Measurements from ENCODE around the gene TTC7B.

The TTC7B gene

GRCh38 chr14:90587252-90587910 is 228.8 kb downstream of the TTC7B start:
- H3K4me3 ChIP-seq (ENCODE audit: low read length), result no peak overlapping the region
- no peak for TF ChIP-seq ZNF274 (IDR thresholded peaks at IDR 0.05; ENCODE audit: low read depth, low read length)

GRCh38 chr14:90585106-90585505 is 231.1 kb downstream of the TTC7B start:
- H3K4me3 ChIP-seq (ENCODE audit: low read length), result no peak overlapping the region
- TF ChIP-seq ZNF274 (IDR thresholded peaks at IDR 0.05; ENCODE audit: low read depth, low read length), result no peak

- no peak for TF ChIP-seq ZNF274 (IDR thresholded peaks at IDR 0.05; ENCODE audit: low read depth, low read length)
- no peak overlapping the region for H3K4me3 ChIP-seq (ENCODE audit: low read length)
These were observed 232.2 kb downstream of the TTC7B start for GRCh38 chr14:90583916-90584605.

GRCh38 chr14:90583427-90583826 is 232.8 kb downstream of the TTC7B start:
- TF ChIP-seq ZNF274 (IDR thresholded peaks at IDR 0.05; ENCODE audit: low read depth, low read length), result no peak
- H3K4me3 ChIP-seq (ENCODE audit: low read length), result no peak overlapping the region

- H3K4me3 ChIP-seq (ENCODE audit: low read length), result no peak overlapping the region
- no peak for TF ChIP-seq ZNF274 (IDR thresholded peaks at IDR 0.05; ENCODE audit: low read depth, low read length)
These were observed 234.1 kb downstream of the TTC7B start for GRCh38 chr14:90582166-90582565.

- TF ChIP-seq ZNF274 (IDR thresholded peaks at IDR 0.05; ENCODE audit: low read depth, low read length), result no peak
- H3K4me3 ChIP-seq (ENCODE audit: low read length), result no peak overlapping the region
These were observed 234.5 kb downstream of the TTC7B start for GRCh38 chr14:90581745-90582144.

GRCh38 chr14:90580377-90581335 is 235.6 kb downstream of the TTC7B start:
- H3K4me3 ChIP-seq (ENCODE audit: low read length), result no peak overlapping the region
- no peak for TF ChIP-seq ZNF274 (IDR thresholded peaks at IDR 0.05; ENCODE audit: low read depth, low read length)

GRCh38 chr14:90579816-90580215 is 236.4 kb downstream of the TTC7B start:
- H3K4me3 ChIP-seq (ENCODE audit: low read length), result no peak overlapping the region
- TF ChIP-seq ZNF274 (IDR thresholded peaks at IDR 0.05; ENCODE audit: low read depth, low read length), result no peak

- no peak for TF ChIP-seq ZNF274 (IDR thresholded peaks at IDR 0.05; ENCODE audit: low read depth, low read length)
- no peak overlapping the region for H3K4me3 ChIP-seq (ENCODE audit: low read length)
These were observed 237.1 kb downstream of the TTC7B start for GRCh38 chr14:90579088-90579487.

- no peak overlapping the region for H3K4me3 ChIP-seq (ENCODE audit: low read length)
- TF ChIP-seq ZNF274 (IDR thresholded peaks at IDR 0.05; ENCODE audit: low read depth, low read length), result no peak
These were observed 237.8 kb downstream of the TTC7B start for GRCh38 chr14:90578283-90578985.

- no peak for TF ChIP-seq ZNF274 (IDR thresholded peaks at IDR 0.05; ENCODE audit: low read depth, low read length)
- no peak overlapping the region for H3K4me3 ChIP-seq (ENCODE audit: low read length)
These were observed 238.5 kb downstream of the TTC7B start for GRCh38 chr14:90577661-90578282.

GRCh38 chr14:90576981-90577660 is 239.1 kb downstream of the TTC7B start:
- TF ChIP-seq ZNF274 (IDR thresholded peaks at IDR 0.05; ENCODE audit: low read depth, low read length), result no peak
- no peak overlapping the region for H3K4me3 ChIP-seq (ENCODE audit: low read length)

GRCh38 chr14:90576581-90576980 is 239.6 kb downstream of the TTC7B start:
- H3K4me3 ChIP-seq (ENCODE audit: low read length), result no peak overlapping the region
- no peak for TF ChIP-seq ZNF274 (IDR thresholded peaks at IDR 0.05; ENCODE audit: low read depth, low read length)

All from GM08714 (cell line).